T-cell (primary cell): Measurements from ENCODE around the gene ANKS1A. TPM values are rescaled to one million over a fixed set of nuclear protein-coding genes. Genes with fewer than 3 reads are reported as not detected.

Experiments
- ATAC-seq, 4 experiments: fragments of 200-7000 bp in 3 of 4; fragments of 150-1000 bp in 1 of 4; cut with Tn5 transposase; replicated peaks in 1 of 4; 1 replicate in 3 of 4; 2 replicates in 1 of 4; pipeline ENCODE4 v1.10.0; 2021; ENCODE audit warnings: moderate library complexity in 3 of 4, mild to moderate bottlenecking in 2 of 4, moderate number of reproducible peaks in 1 of 4
- CTCF ChIA-PET, 2 donors: fragments of 300-600 bp; sonication (Branson Sonifier 250); formaldehyde crosslinking; loops; one replicate each; lab custom pipeline; 2022; ENCODE audit warnings: antibody characterized with exemption in 2 of 2; lab: Charles Lee
- POLR2A ChIA-PET, 2 donors: fragments of 300-600 bp; sonication (Branson Sonifier 250); formaldehyde crosslinking; loops; one replicate each; lab custom pipeline; 2022; ENCODE audit warnings: antibody characterized with exemption in 2 of 2; lab: Charles Lee
- DNase-seq, 35 experiments: peaks; one replicate each; pipeline versions ENCODE4 v3.0.0 to v3.0.0-alpha.2; 2013 to 2023
- H3K27ac ChIP-seq: one replicate; pipeline ENCODE4 v1.5.1; 2013; ENCODE audit warnings: low read length
- H3K27me3 ChIP-seq, 2 experiments: replicated peaks in 1 of 2; 1 replicate in 1 of 2; 2 replicates in 1 of 2; pipeline versions ENCODE4 v1.6.1 to v1.7.0; 2013; ENCODE audit warnings: low read length in 1 of 2, mixed read lengths in 1 of 2; ENCODE audit not compliant: control insufficient read depth in 2 of 2, insufficient read depth in 2 of 2; ENCODE audit errors: extremely low read depth in 1 of 2
- H3K36me3 ChIP-seq, 2 donors: 1 replicate in 1 of 2; 2 replicates in 1 of 2; pipeline versions ENCODE4 v1.6.1 to v1.7.0; 2013; ENCODE audit warnings: low read length in 1 of 2; ENCODE audit not compliant: control insufficient read depth in 2 of 2, insufficient read depth in 1 of 2; ENCODE audit errors: extremely low read depth in 1 of 2
- H3K4me1 ChIP-seq, 2 experiments: 1 replicate in 1 of 2; 2 replicates in 1 of 2; pipeline versions ENCODE4 v1.6.1 to v1.7.0; 2013; ENCODE audit warnings: low read length in 2 of 2, mixed read lengths in 1 of 2; ENCODE audit not compliant: insufficient read depth in 2 of 2, control insufficient read depth in 1 of 2; ENCODE audit errors: extremely low read depth in 1 of 2
- H3K4me3 ChIP-seq, 2 donors: 1 replicate in 1 of 2; 2 replicates in 1 of 2; pipeline versions ENCODE4 v1.5.1 to v1.7.0; 2013; ENCODE audit warnings: mild to moderate bottlenecking in 2 of 2, low read length in 1 of 2, moderate library complexity in 1 of 2; ENCODE audit not compliant: control insufficient read depth in 1 of 2; ENCODE audit errors: extremely low read depth in 1 of 2
- H3K9me3 ChIP-seq: 2 replicates; pipeline ENCODE4 v1.7.0; 2013
- H3K27ac Mint-ChIP-seq, 2 donors: one replicate each; pipeline ENCODE4 v1.8.0; 2020 to 2021; ENCODE audit warnings: mild to moderate bottlenecking in 2 of 2, mixed read lengths in 2 of 2
- H3K27me3 Mint-ChIP-seq, 2 donors: one replicate each; pipeline ENCODE4 v1.8.0; 2021 to 2022; ENCODE audit warnings: mixed read lengths in 2 of 2
- H3K36me3 Mint-ChIP-seq: one replicate; pipeline ENCODE4 v1.8.0; 2021; ENCODE audit warnings: mixed read lengths
- H3K4me1 Mint-ChIP-seq, 3 donors: one replicate each; pipeline ENCODE4 v1.8.0; 2020 to 2022; ENCODE audit warnings: mixed read lengths in 3 of 3, mild to moderate bottlenecking in 1 of 3
- H3K4me3 Mint-ChIP-seq, 3 donors: one replicate each; pipeline ENCODE4 v1.8.0; 2020 to 2022; ENCODE audit warnings: mild to moderate bottlenecking in 3 of 3, mixed read lengths in 3 of 3, moderate library complexity in 3 of 3
- H3K9me3 Mint-ChIP-seq, 3 donors: one replicate each; pipeline ENCODE4 v1.8.0; 2020 to 2022; ENCODE audit warnings: mixed read lengths in 3 of 3
- WGBS: methylation state at CpG from one replicate; pipeline ENCODE4 v1.1.5; 2013; ENCODE audit warnings: missing lambda C conversion rate; ENCODE audit not compliant: insufficient coverage; 5-methylcytosine and 5-hydroxymethylcytosine counted together
- total RNA-seq, 35 experiments: library from RNA in 6 of 35; stranded (reverse) in 6 of 35; fragments of 120-200 nt in 1 of 35; gene quantifications; one replicate each; pipeline versions ENCODE4 v1.2.1 to v1.2.4 and lab custom pipeline; 2013 to 2026

The ANKS1A gene
- total RNA-seq, 5 donors from 2014 or later (not counting 1 experiment from before 2014, with no cell fraction given), result 11.1 to 14.4 (median 11.7) TPM

GRCh38 chr6:35049156-35049735, 160.2 kb downstream of the ANKS1A start:
- Histone ChIP-seq H3K4me1 (peaks cover 14 to 23% of the 10 kb centered on the region in 2 experiments), H3K4me3 (no peak overlapping the region), H3K36me3 (peaks cover 2 to 4% of the 10 kb centered on the region in 2 donors), H3K9me3 (no peaks in the 10 kb centered on the region), H3K27me3 (no peaks in the 10 kb centered on the region), H3K27ac (no peak overlapping the region)
- 95% methylated on average over 7 of the region's 10 CpGs for WGBS
- Mint-ChIP-seq H3K4me1 (peaks cover 0 to 19% (median 11%) of the 10 kb centered on the region in 3 donors), H3K27me3 (no peaks in the 10 kb centered on the region), H3K36me3 (peaks cover 6% of the 10 kb centered on the region), H3K4me3 (no peak overlapping the region), H3K9me3 (no peaks in the 10 kb centered on the region), H3K27ac (no peak overlapping the region)
- ATAC-seq (no peak), DNase-seq (no peak)
- CTCF ChIA-PET, result interaction anchor here in 1 of 2 donors (0.6 kb wide), 2 partner anchors 227 to 353 kb away, joined by 3 to 4 read pairs; no protein-coding TSS in a partner anchor
- POLR2A ChIA-PET, result no interaction called here

- ATAC-seq (no peak), DNase-seq (no peak)
- H3K27me3 Mint-ChIP-seq, result no peaks in the 10 kb centered on the region
- H3K27ac Mint-ChIP-seq, result no peak overlapping the region
- ChIA-PET POLR2A (no interaction called here), CTCF (no interaction called here)
- peaks cover 10% of the 10 kb centered on the region for H3K36me3 Mint-ChIP-seq
- H3K4me3 Mint-ChIP-seq, result no peak overlapping the region
- H3K9me3 Mint-ChIP-seq, result no peaks in the 10 kb centered on the region
- no peak overlapping the region for H3K4me3 ChIP-seq
- no peak overlapping the region for H3K27ac ChIP-seq
- peaks cover 0 to 19% (median 11%) of the 10 kb centered on the region in 3 donors for H3K4me1 Mint-ChIP-seq
- no peaks in the 10 kb centered on the region for H3K27me3 ChIP-seq
- WGBS, result 71% methylated on average over 2 of the region's 10 CpGs
- H3K4me1 ChIP-seq, result peaks cover 14 to 23% of the 10 kb centered on the region in 2 experiments
- no peaks in the 10 kb centered on the region for H3K9me3 ChIP-seq
- peaks cover 0 to 4% of the 10 kb centered on the region in 2 donors for H3K36me3 ChIP-seq
Measured at GRCh38 chr6:35049900-35050756, 161.1 kb downstream of the ANKS1A start.

GRCh38 chr6:35050757-35051330, 161.8 kb downstream of the ANKS1A start:
- Mint-ChIP-seq H3K4me3 (no peak overlapping the region), H3K27ac (no peak overlapping the region), H3K9me3 (no peaks in the 10 kb centered on the region), H3K4me1 (peaks cover 0 to 19% (median 11%) of the 10 kb centered on the region in 3 donors), H3K27me3 (no peaks in the 10 kb centered on the region), H3K36me3 (peaks cover 10% of the 10 kb centered on the region)
- CTCF ChIA-PET, result no interaction called here
- POLR2A ChIA-PET, result interaction anchor here in 1 of 2 donors (0.6 kb wide), 1 partner anchor 17 kb away, joined by 3 read pairs; no protein-coding TSS in a partner anchor
- H3K4me3 ChIP-seq, result no peak overlapping the region
- WGBS, result 89% methylated on average over 9 of the region's 10 CpGs
- peaks cover 0 to 4% of the 10 kb centered on the region in 2 donors for H3K36me3 ChIP-seq
- DNase-seq (no peak), ATAC-seq (no peak)
- no peak overlapping the region for H3K27ac ChIP-seq
- H3K27me3 ChIP-seq, result no peaks in the 10 kb centered on the region
- peaks cover 14 to 23% of the 10 kb centered on the region in 2 experiments for H3K4me1 ChIP-seq
- no peaks in the 10 kb centered on the region for H3K9me3 ChIP-seq

GRCh38 chr6:35051396-35051795, 162.3 kb downstream of the ANKS1A start:
- Mint-ChIP-seq H3K9me3 (no peaks in the 10 kb centered on the region), H3K27me3 (no peaks in the 10 kb centered on the region), H3K36me3 (peaks cover 11% of the 10 kb centered on the region), H3K27ac (no peak overlapping the region), H3K4me3 (no peak overlapping the region), H3K4me1 (peaks cover 0 to 17% (median 8%) of the 10 kb centered on the region in 3 donors)
- Histone ChIP-seq H3K27ac (no peak overlapping the region), H3K4me1 (peaks cover 14 to 21% of the 10 kb centered on the region in 2 experiments), H3K4me3 (no peak overlapping the region), H3K9me3 (no peaks in the 10 kb centered on the region), H3K36me3 (peaks cover 0 to 4% of the 10 kb centered on the region in 2 donors), H3K27me3 (no peaks in the 10 kb centered on the region)
- ATAC-seq, result no peak
- no peak for DNase-seq
- ChIA-PET POLR2A (interaction anchor here in 1 of 2 donors (0.6 kb wide), 1 partner anchor 18 kb away, joined by 3 read pairs; no protein-coding TSS in a partner anchor), CTCF (no interaction called here)
- WGBS, result 100% methylated on average over 2 of the region's 7 CpGs

- Mint-ChIP-seq H3K4me1 (peaks cover 0 to 10% (median 2%) of the 10 kb centered on the region in 3 donors), H3K9me3 (no peaks in the 10 kb centered on the region), H3K27ac (no peak overlapping the region), H3K4me3 (no peak overlapping the region), H3K36me3 (peaks cover 16% of the 10 kb centered on the region), H3K27me3 (no peaks in the 10 kb centered on the region)
- no peak for DNase-seq
- H3K36me3 ChIP-seq, result peaks cover 0 to 4% of the 10 kb centered on the region in 2 donors
- no peak for ATAC-seq
- ChIA-PET POLR2A (interaction anchor here in 1 of 2 donors (0.7 kb wide), 1 partner anchor 98 kb away, joined by 12 read pairs; no protein-coding TSS in a partner anchor), CTCF (interaction anchor here (0.6 to 1.1 kb wide), 2 partner anchors 88 to 525 kb away, joined by 3 to 5 read pairs; no protein-coding TSS in a partner anchor)
- H3K4me3 ChIP-seq, result no peak overlapping the region
- H3K27me3 ChIP-seq, result no peaks in the 10 kb centered on the region
- WGBS, result no CpG with 5 or more reads among the region's 7 CpGs
- H3K9me3 ChIP-seq, result no peaks in the 10 kb centered on the region
- H3K4me1 ChIP-seq, result peaks cover 14 to 17% of the 10 kb centered on the region in 2 experiments
- H3K27ac ChIP-seq, result no peak overlapping the region
Measured at GRCh38 chr6:35051997-35052583, 163.0 kb downstream of the ANKS1A start.
